OCI-M1 (cell line): ENCODE data around the gene MAGEB17.
"Not testable (repeated sequence)": the region's sequence is repeated elsewhere in the genome, so short reads cannot be mapped to it uniquely, and the experiment has no call there.

Experiments
- DNase-seq: peaks from one replicate; lab custom pipeline; 2025; lab: John Stamatoyannopoulos, UW

Gene MAGEB17

DNA sequence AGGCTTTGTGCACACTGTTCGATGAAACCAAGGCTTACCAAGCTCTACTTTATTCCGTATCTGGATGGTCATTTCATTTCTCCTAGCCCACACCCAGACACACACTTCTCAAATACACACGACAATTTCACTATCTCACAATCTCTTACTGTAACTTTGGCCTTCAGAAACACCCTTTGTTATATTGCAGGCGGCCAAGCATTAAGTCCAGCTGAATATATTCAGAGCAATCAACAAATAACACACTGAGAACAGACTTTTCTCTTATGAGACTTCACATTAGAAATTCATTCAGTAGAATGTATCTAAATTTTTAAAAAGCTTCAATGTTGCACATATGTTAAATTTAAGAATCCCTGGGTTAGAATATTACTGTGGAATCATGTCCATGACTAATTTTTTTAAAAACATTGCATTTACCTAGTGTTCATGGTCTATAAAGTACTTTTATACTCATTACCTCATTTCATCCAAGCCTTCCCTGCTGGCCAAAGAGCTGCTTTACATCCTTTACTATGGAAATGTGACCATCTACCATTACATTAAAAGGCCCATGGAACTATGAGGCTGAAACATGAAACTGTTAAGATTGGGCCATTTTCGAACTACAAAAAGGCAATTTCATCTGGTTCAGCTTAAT is 10.5 kb upstream of the MAGEB17 start:
- DNase-seq: no peak

- DNase-seq: no peak
These were observed 6.6 kb upstream of the MAGEB17 start for GRCh38 chrX:16160729-16161128.

DNA sequence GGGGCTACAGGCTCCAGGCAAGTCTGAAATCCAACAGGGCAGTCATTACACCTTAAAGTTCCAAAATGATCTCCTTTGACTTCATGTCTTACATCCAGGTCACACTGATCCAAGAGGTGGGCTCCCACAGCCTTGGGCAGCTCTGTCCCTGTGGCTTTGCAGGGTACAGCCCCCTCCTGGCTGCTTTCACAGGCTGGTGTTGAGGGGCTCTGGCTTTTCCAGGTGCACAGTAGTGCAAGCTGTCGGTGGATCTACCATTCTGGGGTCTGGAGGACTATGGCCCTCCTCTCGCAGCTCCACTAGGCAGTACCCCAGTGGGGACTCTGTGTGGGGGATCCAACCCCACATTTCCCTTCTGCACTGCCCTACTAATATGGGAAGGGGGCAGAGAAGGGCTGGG is 6.1 kb upstream of the MAGEB17 start:
- DNase-seq: not testable (repeated sequence)

GRCh38 chrX:16162391-16162790 is 4.9 kb upstream of the MAGEB17 start:
- DNase-seq: no peak

DNA sequence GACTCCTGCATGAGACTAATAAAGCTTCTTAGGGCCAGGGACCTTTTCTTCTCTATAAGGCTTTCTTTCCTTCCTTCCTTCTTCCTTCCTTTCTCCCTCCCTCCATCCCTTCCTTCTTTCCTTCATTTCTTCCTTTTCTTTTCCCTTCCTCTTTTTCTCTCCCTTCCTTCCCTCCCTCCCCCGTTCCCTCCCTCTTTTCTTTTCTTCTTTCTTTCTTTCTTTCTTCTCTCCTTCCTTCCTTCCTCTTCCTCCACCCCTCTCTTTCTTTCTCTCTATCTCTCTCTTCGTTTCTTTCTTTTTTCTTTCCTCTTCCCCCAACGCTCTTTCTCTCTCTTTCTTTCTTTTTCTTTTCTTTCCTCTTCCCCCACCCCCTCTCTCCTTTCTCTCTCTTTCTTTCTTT is 2.5 kb upstream of the MAGEB17 start:
- no peak for DNase-seq

DNA sequence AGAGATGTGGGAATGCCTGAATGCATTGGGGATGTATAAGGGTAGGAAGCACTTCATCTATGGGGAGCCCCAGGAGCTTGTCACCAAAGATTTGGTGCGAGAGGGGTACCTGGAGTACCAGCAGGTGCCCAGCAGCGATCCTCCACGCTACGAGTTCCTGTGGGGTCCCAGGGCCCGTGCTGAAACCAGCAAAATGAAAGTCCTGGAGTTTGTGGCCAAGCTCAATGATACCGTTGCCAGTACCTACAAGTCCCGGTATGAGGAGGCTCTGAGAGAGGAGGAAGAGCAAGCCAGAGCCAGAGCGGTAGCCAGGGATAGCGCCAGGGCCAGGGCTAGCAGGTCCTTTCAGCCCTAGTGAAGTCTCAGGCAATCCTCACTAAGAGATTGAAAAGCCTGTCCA is 3.8 kb downstream of the MAGEB17 start:
- no peak for DNase-seq

DNA sequence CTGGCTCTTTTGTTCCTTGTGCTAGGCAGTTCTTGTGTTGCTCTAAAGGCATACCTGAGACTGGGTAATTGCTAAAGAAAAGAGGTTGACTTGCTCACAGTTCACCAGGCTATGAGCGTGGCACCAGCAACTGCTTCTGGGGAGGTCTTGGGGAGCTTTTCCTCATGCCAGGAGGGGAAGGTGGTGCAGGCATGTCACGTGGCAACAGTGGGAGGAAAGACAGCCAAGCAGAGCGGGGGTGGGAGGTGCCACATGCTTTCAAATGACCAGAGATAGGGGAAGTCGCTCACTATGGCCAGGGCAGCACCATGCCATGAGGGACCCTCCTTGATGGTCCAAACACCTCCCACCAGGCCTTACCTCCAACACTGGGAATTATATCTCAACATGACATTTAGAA is 4.7 kb downstream of the MAGEB17 start:
- DNase-seq: no peak

- no peak for DNase-seq
These were observed 5.1 kb downstream of the MAGEB17 start for GRCh38 chrX:16172391-16172790.

GRCh38 chrX:16175329-16176061 is 8.2 kb downstream of the MAGEB17 start:
- no peak for DNase-seq

DNA sequence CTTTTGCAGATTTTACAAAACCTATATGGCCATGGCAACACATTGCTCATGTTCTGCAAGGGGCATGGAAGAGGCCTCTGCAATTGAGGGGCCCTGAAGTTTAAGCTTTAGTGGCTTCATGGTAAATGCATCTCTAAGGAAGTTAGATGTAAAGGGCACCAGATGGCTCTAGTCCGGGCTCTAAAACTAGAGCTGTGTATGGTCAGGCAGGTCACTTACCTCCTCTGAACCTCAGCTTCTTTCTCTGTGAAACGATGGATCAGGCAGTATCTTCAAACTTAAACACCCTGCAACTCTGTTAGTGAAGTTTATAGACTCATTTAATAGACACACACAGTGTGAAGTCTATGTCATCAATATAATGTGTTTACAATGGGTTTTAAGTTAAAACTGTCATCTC is 10.0 kb downstream of the MAGEB17 start:
- DNase-seq: peak; percentile 1

DNA sequence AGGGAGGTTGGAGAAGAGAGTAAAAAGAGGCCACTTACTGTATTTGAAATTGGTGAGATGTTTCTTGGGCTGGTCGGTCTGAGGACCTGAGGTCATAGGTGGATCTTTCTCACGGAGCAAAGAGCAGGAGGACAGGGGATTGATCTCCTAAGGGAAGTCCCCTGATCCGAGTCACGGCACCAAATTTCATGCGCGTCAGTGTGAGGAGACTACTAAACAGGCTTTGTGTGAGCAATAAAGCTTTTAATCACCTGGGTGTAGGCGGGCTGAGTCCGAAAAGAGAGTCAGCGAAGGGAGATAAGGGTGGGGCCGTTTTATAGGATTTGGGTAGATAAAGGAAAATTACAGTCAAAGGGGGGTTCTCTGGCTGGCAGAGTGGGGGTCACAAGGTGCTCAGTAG is 16.6 kb downstream of the MAGEB17 start:
- DNase-seq: not testable (repeated sequence)

DNA sequence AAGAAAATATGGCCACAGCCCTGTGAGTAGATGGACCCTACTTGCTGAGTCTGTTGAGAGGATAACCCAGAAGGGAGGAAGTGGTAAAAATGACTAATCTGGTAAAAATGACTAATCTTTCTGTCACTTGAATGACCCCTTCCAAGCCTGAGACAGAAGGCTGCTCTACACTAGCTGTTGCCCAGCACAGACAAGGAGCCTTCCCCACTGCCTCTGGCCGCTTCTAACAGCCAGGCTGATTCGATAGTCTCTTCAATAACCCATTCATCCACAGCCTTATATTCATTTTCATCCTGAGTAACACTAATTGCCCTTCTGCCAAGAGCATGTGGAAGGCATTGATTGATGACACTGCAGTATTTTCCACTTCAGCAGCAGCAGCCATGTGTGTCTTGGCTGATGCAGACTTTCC is 18.4 kb downstream of the MAGEB17 start:
- peak; percentile 74 for DNase-seq

- DNase-seq: no peak
These were observed 19.2 kb downstream of the MAGEB17 start for GRCh38 chrX:16186380-16187007.

GRCh38 chrX:16187024-16187760 is 19.9 kb downstream of the MAGEB17 start:
- DNase-seq: no peak

DNA sequence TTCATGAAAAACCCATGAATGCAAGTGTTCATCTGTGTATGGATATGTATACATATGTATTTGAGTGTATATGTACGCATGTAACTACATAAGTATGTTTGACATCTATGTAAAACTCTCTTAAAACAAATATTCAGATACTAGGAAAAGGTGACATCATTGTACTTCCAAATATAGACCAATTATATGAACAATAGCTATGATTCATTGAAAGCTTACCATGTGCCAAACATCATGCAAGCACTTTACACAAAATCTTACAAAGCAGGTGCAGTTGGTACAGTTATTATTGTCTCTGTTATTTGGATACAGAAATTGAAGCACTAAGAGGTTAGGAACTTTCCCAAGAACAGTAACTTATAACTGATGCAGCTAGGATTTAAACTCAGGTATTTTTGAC is 21.4 kb downstream of the MAGEB17 start:
- no peak for DNase-seq

DNA sequence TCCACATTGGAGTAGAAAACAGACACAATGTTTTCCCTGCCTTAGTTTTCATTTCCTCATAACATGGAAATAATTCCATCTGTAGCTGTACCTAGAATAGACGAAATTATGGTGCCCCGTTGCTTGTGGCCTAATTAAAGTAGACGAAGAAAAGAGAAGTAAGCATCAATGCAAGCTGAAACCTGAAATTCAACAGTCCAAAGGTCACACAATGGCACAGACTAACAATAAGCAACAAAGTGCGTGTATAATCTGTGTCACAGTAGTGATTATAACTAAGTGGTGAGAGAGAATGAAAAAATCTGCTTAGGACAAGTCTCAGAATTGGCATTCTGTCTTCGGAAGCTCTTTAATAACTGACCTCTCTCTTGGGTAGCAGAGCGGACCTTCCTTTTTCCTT is 24.3 kb downstream of the MAGEB17 start:
- no peak for DNase-seq

GRCh38 chrX:16196829-16197228 is 29.5 kb downstream of the MAGEB17 start:
- DNase-seq: peak; percentile 52

DNA sequence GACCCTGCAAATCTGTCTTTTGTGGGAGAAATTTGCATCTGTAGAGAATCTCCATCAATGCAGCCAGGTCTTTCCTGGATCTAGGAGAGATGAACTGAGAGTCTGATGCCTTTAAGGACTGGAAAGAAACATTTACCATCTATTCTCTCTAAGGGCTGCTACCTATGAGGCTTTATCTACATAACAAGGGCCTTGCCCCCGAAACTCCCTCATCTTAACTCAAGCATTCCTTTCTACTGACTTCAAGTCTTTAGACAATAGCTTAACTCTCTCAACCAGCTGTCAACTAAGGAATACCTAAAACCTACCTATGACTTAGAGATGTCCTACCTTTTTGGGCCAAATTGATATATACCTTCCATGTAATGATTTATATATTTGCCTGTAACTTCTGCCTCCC is 32.1 kb downstream of the MAGEB17 start:
- DNase-seq: no peak

- DNase-seq: no peak
These were observed 35.7 kb downstream of the MAGEB17 start for GRCh38 chrX:16202943-16203342.

GRCh38 chrX:16204538-16204937 is 37.3 kb downstream of the MAGEB17 start:
- DNase-seq: no peak

DNA sequence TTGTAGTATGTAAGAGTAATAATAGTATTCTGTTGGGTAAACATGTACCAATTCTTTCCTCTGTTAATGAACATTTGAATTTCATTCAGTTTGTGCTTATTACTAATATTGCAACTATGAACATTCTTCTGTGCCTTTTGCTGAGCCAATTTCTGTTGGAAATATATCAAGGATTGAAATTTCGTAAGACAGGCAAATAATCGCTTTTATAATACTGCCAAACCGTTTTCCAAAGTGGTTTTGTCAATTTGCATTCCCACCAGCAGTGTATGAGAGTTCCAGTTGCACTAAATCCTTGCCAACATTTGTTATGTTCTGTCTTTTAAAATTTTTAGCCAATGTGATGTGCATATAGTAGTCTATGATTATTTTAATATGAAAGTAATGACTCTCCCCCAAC is 38.6 kb downstream of the MAGEB17 start:
- DNase-seq: no peak

DNA sequence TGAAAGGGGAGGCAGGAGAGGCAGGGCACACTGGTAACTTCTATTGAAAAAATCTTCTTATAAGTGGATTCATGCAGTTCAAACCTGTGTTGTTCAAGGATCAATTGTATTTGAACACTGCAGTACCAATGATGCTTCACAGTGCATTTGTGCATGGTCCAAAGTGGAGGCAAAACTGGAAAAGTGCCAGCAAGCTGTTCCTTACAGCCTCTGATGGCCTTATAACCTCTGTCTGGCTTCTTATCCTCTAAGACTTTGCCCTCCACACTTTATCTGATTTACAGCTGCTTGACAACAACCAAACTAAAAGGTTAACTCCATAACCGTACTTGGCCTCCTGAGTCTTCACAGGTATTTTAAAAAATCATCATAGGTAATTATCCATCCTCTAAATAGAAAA is 40.4 kb downstream of the MAGEB17 start:
- DNase-seq: no peak

DNA sequence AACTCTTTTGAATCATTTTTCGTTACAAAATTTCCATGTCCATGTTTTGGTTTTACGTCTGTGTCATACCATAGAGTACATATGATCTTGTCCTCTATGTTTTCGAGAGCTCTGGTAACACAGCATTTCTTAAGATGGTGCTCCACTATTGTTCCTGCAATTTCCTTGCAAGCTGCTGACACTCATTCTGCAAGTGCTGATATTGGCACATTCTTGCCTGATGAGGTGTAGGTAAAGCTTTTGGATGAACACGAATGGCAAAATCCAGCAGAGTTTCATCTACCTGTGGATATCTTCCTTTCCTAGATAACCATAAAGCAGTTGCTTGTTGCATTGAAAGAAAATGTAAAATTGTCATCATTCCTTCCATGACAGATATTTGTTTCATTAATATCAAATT is 41.3 kb downstream of the MAGEB17 start:
- DNase-seq: no peak
